Measurements from ENCODE around the gene RNF14. TPM values are rescaled to one million over a fixed set of nuclear protein-coding genes. Genes with fewer than 3 reads are reported as not detected.
"Not testable (repeated sequence)": the region's sequence is repeated elsewhere in the genome, so short reads cannot be mapped to it uniquely, and the experiment has no call there.

Gene RNF14
- polyA plus RNA-seq (ENCODE audit: insufficient read length in 10 of 10) = 10 to 100 TPM; 36.6 to 51.9 (median 41.0) TPM
- long read RNA-seq, donor 1, full-length matches to known transcripts = 1 of 1 reads
- long read RNA-seq, donor 1, partial matches to known transcripts = 0 of 1 reads
- long read RNA-seq, donor 1, other reads (novel, unspliced or antisense) = 0 of 1 reads
- long read RNA-seq, donor 2, full-length matches to known transcripts = 4 of 9 reads
- long read RNA-seq, donor 2, partial matches to known transcripts = 5 of 9 reads
- long read RNA-seq, donor 2, other reads (novel, unspliced or antisense) = 0 of 9 reads
- long read RNA-seq, donor 3 = 0 reads
- long read RNA-seq, donor 4 = 0 reads
- long read RNA-seq, donor 5, full-length matches to known transcripts = 2 of 2 reads
- long read RNA-seq, donor 5, partial matches to known transcripts = 0 of 2 reads
- long read RNA-seq, donor 5, other reads (novel, unspliced or antisense) = 0 of 2 reads
- long read RNA-seq, donor 6, full-length matches to known transcripts = 8 of 8 reads
- long read RNA-seq, donor 6, partial matches to known transcripts = 0 of 8 reads
- long read RNA-seq, donor 6, other reads (novel, unspliced or antisense) = 0 of 8 reads
- long read RNA-seq, donor 7, full-length matches to known transcripts = 2 of 2 reads
- long read RNA-seq, donor 7, partial matches to known transcripts = 0 of 2 reads
- long read RNA-seq, donor 7, other reads (novel, unspliced or antisense) = 0 of 2 reads
- long read RNA-seq, donor 8, full-length matches to known transcripts = 4 of 4 reads
- long read RNA-seq, donor 8, partial matches to known transcripts = 0 of 4 reads
- long read RNA-seq, donor 8, other reads (novel, unspliced or antisense) = 0 of 4 reads
- long read RNA-seq, donor 9 = 0 reads

- DNase-seq = peak; percentile 92 to 98 (median 94)
Observed at GRCh38 chr5:141968914-141969608, at the start of gene RNF14. Gene RNF14, plus strand, starts transcription at chr5:141969105. Its CDS starts 4,484 bp downstream, at chr5:141973589.

- DNase-seq = peak in 1 of 3 donors; percentile 5
Observed at GRCh38 chr5:141919218-141920119, 49.4 kb upstream of the RNF14 start.

GRCh38 chr5:141920771-141921170 is 48.1 kb upstream of the RNF14 start:
- DNase-seq = no peak

- not testable (repeated sequence) for DNase-seq
Observed at GRCh38 chr5:141922827-141923447, 46.0 kb upstream of the RNF14 start.

GRCh38 chr5:141923448-141924313 is 45.2 kb upstream of the RNF14 start, which contains the start of gene DELE1:
Gene DELE1, plus strand, starts transcription at chr5:141923871. Its CDS starts 71 bp downstream, at chr5:141923942.
- peak; percentile 92 to 99 (median 95) for DNase-seq

- DNase-seq = no peak
Observed at GRCh38 chr5:141926434-141926833, 42.5 kb upstream of the RNF14 start.

- DNase-seq = no peak
Observed at GRCh38 chr5:141928051-141928450, 40.9 kb upstream of the RNF14 start.

- no peak for DNase-seq
Observed at GRCh38 chr5:141929398-141930058, 39.4 kb upstream of the RNF14 start.

GRCh38 chr5:141931694-141932093 is 37.2 kb upstream of the RNF14 start:
- DNase-seq = no peak

- no peak for DNase-seq
Observed at GRCh38 chr5:141933151-141933550, 35.8 kb upstream of the RNF14 start.

- DNase-seq = no peak
Observed at GRCh38 chr5:141934099-141934844, 34.6 kb upstream of the RNF14 start.

- DNase-seq = no peak
Observed at GRCh38 chr5:141935538-141935937, 33.4 kb upstream of the RNF14 start.

- no peak for DNase-seq
Observed at GRCh38 chr5:141940695-141941271, 28.1 kb upstream of the RNF14 start.

GRCh38 chr5:141941307-141941706 is 27.6 kb upstream of the RNF14 start:
- DNase-seq = no peak

- no peak for DNase-seq
Observed at GRCh38 chr5:141941779-141942178, 27.1 kb upstream of the RNF14 start.

- DNase-seq = no peak
Observed at GRCh38 chr5:141942185-141942857, 26.6 kb upstream of the RNF14 start.

- DNase-seq = no peak
Observed at GRCh38 chr5:141944076-141944475, 24.8 kb upstream of the RNF14 start.

Measured in muscle of back (tissue), 13 donors.